CD14-positive monocyte (primary cell): Measurements from ENCODE around the gene CASS4. TPM values are rescaled to one million over a fixed set of nuclear protein-coding genes. Genes with fewer than 3 reads are reported as not detected.

Source experiments
- DNase-seq, 3 donors: peaks; one replicate each; pipeline ENCODE4 v3.0.0-alpha.2; 2011 to 2022
- H2AFZ ChIP-seq: 2 replicates; pipeline ENCODE4 v1.6.0; 2012; ENCODE audit warnings: mild to moderate bottlenecking, low read depth, low read length, inconsistent platforms; ENCODE audit not compliant: insufficient read depth, poor library complexity, severe bottlenecking
- H3K27ac ChIP-seq, 2 donors: 1 replicate in 1 of 2; 2 replicates in 1 of 2; pipeline ENCODE4 v1.5.1; 2012 to 2013; ENCODE audit warnings: low read length in 2 of 2, control low read depth in 1 of 2, inconsistent platforms in 1 of 2, low read depth in 1 of 2, mild to moderate bottlenecking in 1 of 2
- H3K27me3 ChIP-seq, 2 donors: one replicate each; pipeline versions ENCODE4 v1.6.0 to v1.6.1; 2011 to 2013; ENCODE audit warnings: low read length in 2 of 2; ENCODE audit not compliant: control insufficient read depth in 2 of 2, insufficient read depth in 2 of 2
- H3K36me3 ChIP-seq, 2 donors: replicated peaks in 1 of 2; 1 replicate in 1 of 2; 2 replicates in 1 of 2; pipeline versions ENCODE4 v1.5.1 to v1.6.1; 2012 to 2013; ENCODE audit warnings: low read length in 2 of 2, control low read depth in 1 of 2, inconsistent platforms in 1 of 2, mild to moderate bottlenecking in 1 of 2; ENCODE audit not compliant: insufficient read depth in 2 of 2, control insufficient read depth in 1 of 2
- H3K4me1 ChIP-seq, 2 donors: 1 replicate in 1 of 2; 2 replicates in 1 of 2; pipeline versions ENCODE4 v1.5.1 to v1.6.1; 2012 to 2013; ENCODE audit warnings: low read length in 2 of 2, control low read depth in 1 of 2, inconsistent platforms in 1 of 2, mild to moderate bottlenecking in 1 of 2, moderate library complexity in 1 of 2; ENCODE audit not compliant: insufficient read depth in 2 of 2, control insufficient read depth in 1 of 2
- H3K4me2 ChIP-seq: replicated peaks from 2 replicates; pipeline ENCODE3; 2012; ENCODE audit warnings: low read length, moderate library complexity, mild to moderate bottlenecking; ENCODE audit not compliant: poor library complexity, severe bottlenecking; ENCODE audit errors: extremely low read depth
- H3K4me3 ChIP-seq, 3 experiments: fragments of 200-600 bp in 1 of 3; sonication (generic) in 1 of 3; replicated peaks in 1 of 3; 1 replicate in 2 of 3; 2 replicates in 1 of 3; pipeline ENCODE4 v1.5.1; 2011 to 2013; ENCODE audit warnings: low read length in 3 of 3, mild to moderate bottlenecking in 3 of 3, control low read depth in 2 of 3, low read depth in 2 of 3, inconsistent platforms in 1 of 3, moderate library complexity in 1 of 3
- H3K79me2 ChIP-seq: 2 replicates; pipeline ENCODE4 v1.6.0; 2012; ENCODE audit warnings: mild to moderate bottlenecking, control low read depth, inconsistent platforms, low read length, moderate library complexity; ENCODE audit not compliant: insufficient read depth
- H3K9ac ChIP-seq: 2 replicates; pipeline ENCODE4 v1.6.0; 2017; ENCODE audit warnings: low read length, mild to moderate bottlenecking; ENCODE audit not compliant: insufficient read depth, poor library complexity, severe bottlenecking
- H3K9me3 ChIP-seq, 2 donors: replicated peaks in 1 of 2; 1 replicate in 1 of 2; 2 replicates in 1 of 2; pipeline versions ENCODE4 v1.5.1 to v1.6.1; 2012 to 2013; ENCODE audit warnings: low read length in 2 of 2, control low read depth in 1 of 2; ENCODE audit not compliant: control insufficient read depth in 1 of 2, insufficient read depth in 1 of 2
- H4K20me1 ChIP-seq: 2 replicates; pipeline ENCODE4 v1.6.0; 2012; ENCODE audit warnings: mild to moderate bottlenecking, low read length, control low read depth, moderate library complexity; ENCODE audit not compliant: insufficient read depth
- H3K27ac Mint-ChIP-seq, 7 donors: one replicate each; pipeline ENCODE4 v1.8.0; 2020; ENCODE audit warnings: mild to moderate bottlenecking in 7 of 7, mixed read lengths in 7 of 7, moderate library complexity in 6 of 7, inconsistent platforms in 2 of 7
- H3K27me3 Mint-ChIP-seq, 3 donors: one replicate each; pipeline ENCODE4 v1.8.0; 2021 to 2022; ENCODE audit warnings: low read depth in 3 of 3, mild to moderate bottlenecking in 3 of 3, mixed read lengths in 3 of 3, moderate library complexity in 3 of 3, inconsistent platforms in 1 of 3
- H3K36me3 Mint-ChIP-seq, 2 donors: one replicate each; pipeline ENCODE4 v1.8.0; 2020; ENCODE audit warnings: mixed read lengths in 2 of 2, inconsistent platforms in 1 of 2, mild to moderate bottlenecking in 1 of 2
- H3K4me1 Mint-ChIP-seq: one replicate; pipeline ENCODE4 v1.8.0; 2020; ENCODE audit warnings: mild to moderate bottlenecking, mixed read lengths
- H3K4me3 Mint-ChIP-seq, 2 donors: one replicate each; pipeline ENCODE4 v1.8.0; 2020; ENCODE audit warnings: mild to moderate bottlenecking in 2 of 2, mixed read lengths in 2 of 2, moderate library complexity in 1 of 2
- H3K9me3 Mint-ChIP-seq, 7 donors: one replicate each; pipeline ENCODE4 v1.8.0; 2020 to 2022; ENCODE audit warnings: mixed read lengths in 7 of 7, mild to moderate bottlenecking in 6 of 7, moderate library complexity in 6 of 7, inconsistent platforms in 2 of 7
- CTCF ChIP-seq: fragments of 200-600 bp; IDR thresholded peaks from one replicate; pipeline ENCODE4 v1.8.0; 2022; ENCODE audit warnings: antibody characterized with exemption, mild to moderate bottlenecking
- WGBS: methylation state at CpG from one replicate; pipeline ENCODE4 v1.1.5; 2013; ENCODE audit warnings: missing lambda C conversion rate; ENCODE audit not compliant: insufficient coverage; 5-methylcytosine and 5-hydroxymethylcytosine counted together
- intact Hi-C, 2 donors: fragments of 100-400 bp; cut with micrococcal nuclease; formaldehyde crosslinking; loops; one replicate each; pipeline versions ENCODE4 v1.15.0 to v1.15.1; 2023
- polyA plus RNA-seq, 3 donors: library from polyadenylated mRNA; depleted of rRNA in 1 of 3; unstranded in 2 of 3; stranded (reverse) in 1 of 3; fragments of 300-500 nt in 2 of 3; fragments of >200 nt in 1 of 3; fragmentation: Illumina TruSeq in 2 of 3; gene quantifications; 1 replicate in 2 of 3; 2 replicates in 1 of 3; pipeline ENCODE4 v1.2.3, GENCODE V29; 2012 to 2021

The CASS4 gene
- polyA plus RNA-seq, 3 donors = 1.9 to 7.4 (median 6.1) TPM

- Mint-ChIP-seq H3K4me1 (peaks cover 85% of the 10 kb centered on the region), H3K27me3 (peaks cover 18 to 32% (median 20%) of the 10 kb centered on the region in 3 donors), H3K4me3 (peak overlapping the region; percentile 4 to 62), H3K36me3 (peaks cover 33 to 37% of the 10 kb centered on the region in 2 donors), H3K27ac (peak overlapping the region in 3 of 7 donors; percentile 26 to 78 (median 76)), H3K9me3 (no peaks in the 10 kb centered on the region)
- Histone ChIP-seq H3K9me3 (no peaks in the 10 kb centered on the region), H3K9ac (no peak overlapping the region), H3K36me3 (no peaks in the 10 kb centered on the region), H3K4me1 (peaks cover 84 to 88% of the 10 kb centered on the region in 2 donors), H4K20me1 (peaks cover 8% of the 10 kb centered on the region), H3K4me2 (peak overlapping the region; percentile 46), H2AFZ (no peak overlapping the region), H3K27ac (no peak overlapping the region), H3K27me3 (peaks cover 7 to 9% of the 10 kb centered on the region in 2 donors), H3K4me3 (peak overlapping the region in 1 of 3 experiments; percentile 29), H3K79me2 (no peaks in the 10 kb centered on the region)
- WGBS = no CpG with 5 or more reads among the region's 4 CpGs
- intact Hi-C loops = loop anchor here (5.0 kb wide), 2 partner anchors 39 to 44 kb away; partner anchors contain the start of gene RTF2 (in 1 of the 2)
- DNase-seq = no peak
- TF ChIP-seq CTCF = no peak
These were observed 10.7 kb downstream of the CASS4 start for GRCh38 chr20:56422824-56423189.

DNA sequence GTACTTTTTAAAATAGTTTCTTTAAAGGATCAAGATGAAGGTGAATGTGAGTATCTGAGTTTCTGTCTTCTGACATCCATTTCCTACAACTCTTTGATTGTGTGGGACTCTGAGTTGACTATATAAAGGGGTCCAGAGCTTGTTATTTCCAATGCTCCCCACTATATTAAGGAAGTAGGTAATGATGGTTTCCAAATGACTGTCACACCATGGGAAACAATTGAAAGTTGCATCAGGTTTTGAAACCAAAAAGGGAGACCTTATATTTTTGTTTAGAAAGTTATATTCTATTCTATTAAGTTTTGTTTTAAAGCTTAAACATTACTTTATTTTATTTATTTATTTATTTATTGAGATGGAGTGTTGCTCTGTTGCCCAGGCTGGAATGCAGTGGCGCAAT is 11.2 kb downstream of the CASS4 start:
- Histone ChIP-seq H4K20me1 (peaks cover 11% of the 10 kb centered on the region), H3K79me2 (no peaks in the 10 kb centered on the region), H3K4me1 (peaks cover 84 to 88% of the 10 kb centered on the region in 2 donors), H2AFZ (no peak overlapping the region), H3K4me2 (peak overlapping the region; percentile 46), H3K4me3 (peak overlapping the region in 1 of 3 experiments; percentile 29), H3K27ac (no peak overlapping the region), H3K9ac (no peak overlapping the region), H3K36me3 (no peaks in the 10 kb centered on the region), H3K9me3 (no peaks in the 10 kb centered on the region), H3K27me3 (peaks cover 7 to 9% of the 10 kb centered on the region in 2 donors)
- no peak for TF ChIP-seq CTCF
- H3K4me1 Mint-ChIP-seq = peaks cover 85% of the 10 kb centered on the region
- H3K9me3 Mint-ChIP-seq = peaks cover 0 to 2% (median 0%) of the 10 kb centered on the region in 7 donors
- intact Hi-C loops = loop anchor here (5.0 kb wide), 2 partner anchors 39 to 44 kb away; partner anchors contain the start of gene RTF2 (in 1 of the 2)
- WGBS = no CpG with 5 or more reads among the region's 1 CpG
- peak in 1 of 3 donors; percentile 18 for DNase-seq
- H3K27ac Mint-ChIP-seq = peak overlapping the region in 2 of 7 donors; percentile 76 to 78
- H3K36me3 Mint-ChIP-seq = peaks cover 33 to 36% of the 10 kb centered on the region in 2 donors
- H3K4me3 Mint-ChIP-seq = peak overlapping the region in 1 of 2 donors; percentile 62
- H3K27me3 Mint-ChIP-seq = peaks cover 20 to 35% (median 24%) of the 10 kb centered on the region in 3 donors
